Measurements from ENCODE around the gene CRY2. TPM values are rescaled to one million over a fixed set of nuclear protein-coding genes. Genes with fewer than 3 reads are reported as not detected.
"Not testable (repeated sequence)": the region's sequence is repeated elsewhere in the genome, so short reads cannot be mapped to it uniquely, and the experiment has no call there.

CRY2 gene
- total and polyA plus RNA-seq, 12 donors: 16.8 to 131 (median 86.6) TPM

- H3K36me3 ChIP-seq: no peaks in the 10 kb centered on the region
- intact Hi-C loops (cut with DNase I): no loop called here
- peaks cover 0 to 3% (median 0%) of the 10 kb centered on the region in 7 donors for H3K27me3 ChIP-seq
- H3K27ac ChIP-seq: no peak overlapping the region
- WGBS, 2 donors: 78 to 83% methylated on average over 9 of the region's 9 CpGs
- no peak for ATAC-seq
- no peak overlapping the region for H3K4me3 ChIP-seq
- TF ChIP-seq, protein P1, sequence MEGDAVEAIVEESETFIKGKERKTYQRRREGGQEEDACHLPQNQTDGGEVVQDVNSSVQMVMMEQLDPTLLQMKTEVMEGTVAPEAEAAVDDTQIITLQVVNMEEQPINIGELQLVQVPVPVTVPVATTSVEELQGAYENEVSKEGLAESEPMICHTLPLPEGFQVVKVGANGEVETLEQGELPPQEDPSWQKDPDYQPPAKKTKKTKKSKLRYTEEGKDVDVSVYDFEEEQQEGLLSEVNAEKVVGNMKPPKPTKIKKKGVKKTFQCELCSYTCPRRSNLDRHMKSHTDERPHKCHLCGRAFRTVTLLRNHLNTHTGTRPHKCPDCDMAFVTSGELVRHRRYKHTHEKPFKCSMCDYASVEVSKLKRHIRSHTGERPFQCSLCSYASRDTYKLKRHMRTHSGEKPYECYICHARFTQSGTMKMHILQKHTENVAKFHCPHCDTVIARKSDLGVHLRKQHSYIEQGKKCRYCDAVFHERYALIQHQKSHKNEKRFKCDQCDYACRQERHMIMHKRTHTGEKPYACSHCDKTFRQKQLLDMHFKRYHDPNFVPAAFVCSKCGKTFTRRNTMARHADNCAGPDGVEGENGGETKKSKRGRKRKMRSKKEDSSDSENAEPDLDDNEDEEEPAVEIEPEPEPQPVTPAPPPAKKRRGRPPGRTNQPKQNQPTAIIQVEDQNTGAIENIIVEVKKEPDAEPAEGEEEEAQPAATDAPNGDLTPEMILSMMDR (IDR thresholded peaks at IDR 0.05): no peak
- H3K4me1 ChIP-seq: peaks cover 0 to 4% (median 0%) of the 10 kb centered on the region in 9 donors
- no peak for DNase-seq
- H3K9me3 ChIP-seq: no peaks in the 10 kb centered on the region
Measured at GRCh38 chr11:45832811-45833441, 14.3 kb upstream of the CRY2 start.

DNA sequence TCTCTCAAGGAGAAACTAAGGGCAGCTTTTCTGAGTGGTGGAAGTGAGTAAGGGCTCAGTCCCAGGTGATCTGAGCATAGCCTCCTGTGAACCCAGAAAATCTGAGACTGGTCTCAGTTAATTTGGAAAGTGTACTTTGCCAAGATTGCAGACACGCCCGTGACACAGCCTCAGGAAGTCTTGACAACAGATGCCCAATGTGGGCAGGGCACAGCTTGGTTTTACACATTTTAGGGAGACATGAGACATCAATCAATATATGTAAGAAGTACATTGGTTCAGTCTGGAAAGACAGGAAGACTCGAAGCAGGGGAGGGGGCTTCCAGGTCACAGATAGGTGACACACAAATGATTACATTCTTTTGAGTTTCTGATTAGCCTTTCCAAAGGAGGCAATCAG is 13.5 kb upstream of the CRY2 start:
- DNase-seq: no peak
- Histone ChIP-seq H3K4me1 (peaks cover 0 to 4% (median 0%) of the 10 kb centered on the region in 9 donors), H3K4me3 (no peak overlapping the region), H3K27me3 (peaks cover 0 to 3% (median 0%) of the 10 kb centered on the region in 7 donors), H3K27ac (no peak overlapping the region), H3K36me3 (no peaks in the 10 kb centered on the region), H3K9me3 (no peaks in the 10 kb centered on the region)
- TF ChIP-seq, protein P1 (IDR thresholded peaks at IDR 0.05): no peak
- ATAC-seq: no peak
- intact Hi-C loops (cut with DNase I): no loop called here
- 66 to 67% methylated on average over 3 of the region's 3 CpGs for WGBS, 2 donors

GRCh38 chr11:45834298-45834756 is 12.9 kb upstream of the CRY2 start:
- Histone ChIP-seq H3K27ac (no peak overlapping the region), H3K9me3 (no peaks in the 10 kb centered on the region), H3K27me3 (peaks cover 0 to 3% (median 0%) of the 10 kb centered on the region in 7 donors), H3K4me1 (peaks cover 0 to 4% (median 0%) of the 10 kb centered on the region in 9 donors), H3K4me3 (no peak overlapping the region), H3K36me3 (no peaks in the 10 kb centered on the region)
- peak in 3 of 8 donors; percentile 20 to 55 (median 33) for ATAC-seq
- no peak for DNase-seq
- 56 to 68% methylated on average over 4 of the region's 4 CpGs for WGBS, 2 donors
- intact Hi-C loops (cut with DNase I): no loop called here
- TF ChIP-seq, protein P1 (IDR thresholded peaks at IDR 0.05): no peak

GRCh38 chr11:45839204-45839603 is 8.1 kb upstream of the CRY2 start:
- H3K4me1 ChIP-seq: peaks cover 0 to 12% (median 4%) of the 10 kb centered on the region in 9 donors
- no peaks in the 10 kb centered on the region for H3K9me3 ChIP-seq
- H3K4me3 ChIP-seq: no peak overlapping the region
- DNase-seq (no peak), ATAC-seq (no peak)
- intact Hi-C loops (cut with DNase I): no loop called here
- H3K36me3 ChIP-seq: no peaks in the 10 kb centered on the region
- TF ChIP-seq, protein P1 (IDR thresholded peaks at IDR 0.05): no peak
- H3K27ac ChIP-seq: no peak overlapping the region
- no peaks in the 10 kb centered on the region for H3K27me3 ChIP-seq
- 94 to 95% methylated on average over 6 of the region's 6 CpGs for WGBS, 2 donors

GRCh38 chr11:45840251-45840650 is 7.0 kb upstream of the CRY2 start:
- H3K36me3 ChIP-seq, ATAC-seq, DNase-seq, H3K27me3 ChIP-seq, H3K9me3 ChIP-seq, H3K27ac ChIP-seq, H3K4me3 ChIP-seq, H3K4me1 ChIP-seq: not testable (repeated sequence)
- WGBS, 2 donors: 87 to 96% methylated on average over 13 of the region's 13 CpGs
- intact Hi-C loops (cut with DNase I): loop anchor here in 2 of 10 donors (5.0 to 10.0 kb wide), 4 partner anchors 33 to 165 kb away; partner anchors contain the start of genes PEX16 (in 1 of the 2) and SLC35C1 (in 1 of the 2)

Data from heart right ventricle (tissue), 16 donors.